ENCODE data around the gene DAPL1.

Gene DAPL1

GRCh38 chr2:158778243-158778642, 16.9 kb upstream of the DAPL1 start:
- no peak for TF ChIP-seq CTCF (IDR thresholded peaks at IDR 0.05)

- no peak for TF ChIP-seq CTCF (IDR thresholded peaks at IDR 0.05)
These were observed 15.5 kb upstream of the DAPL1 start for GRCh38 chr2:158779621-158780020.

- no peak for TF ChIP-seq CTCF (IDR thresholded peaks at IDR 0.05)
These were observed 13.7 kb upstream of the DAPL1 start for GRCh38 chr2:158781353-158781961.

- no peak for TF ChIP-seq CTCF (IDR thresholded peaks at IDR 0.05)
These were observed 13.0 kb upstream of the DAPL1 start for GRCh38 chr2:158782136-158782535.

GRCh38 chr2:158782616-158783015, 12.5 kb upstream of the DAPL1 start:
- no peak for TF ChIP-seq CTCF (IDR thresholded peaks at IDR 0.05)

- no peak for TF ChIP-seq CTCF (IDR thresholded peaks at IDR 0.05)
These were observed 11.2 kb upstream of the DAPL1 start for GRCh38 chr2:158783923-158784322.

- TF ChIP-seq CTCF (IDR thresholded peaks at IDR 0.05) = no peak
These were observed 8.2 kb upstream of the DAPL1 start for GRCh38 chr2:158786897-158787296.

GRCh38 chr2:158788951-158789350, 6.2 kb upstream of the DAPL1 start:
- TF ChIP-seq CTCF (IDR thresholded peaks at IDR 0.05) = no peak

Measured in LNCAP (cell line).